Globus pallidus (tissue), 1 donor: ENCODE results near the gene NABP1.

ENCODE experiments used
- DNase-seq: peaks from one replicate; pipeline ENCODE4 v3.0.0-alpha.2; 2015; ENCODE audit warnings: low spot score

NABP1 gene

GRCh38 chr2:191649519-191649918 is 28.4 kb upstream of the NABP1 start:
- DNase-seq: no peak

DNA sequence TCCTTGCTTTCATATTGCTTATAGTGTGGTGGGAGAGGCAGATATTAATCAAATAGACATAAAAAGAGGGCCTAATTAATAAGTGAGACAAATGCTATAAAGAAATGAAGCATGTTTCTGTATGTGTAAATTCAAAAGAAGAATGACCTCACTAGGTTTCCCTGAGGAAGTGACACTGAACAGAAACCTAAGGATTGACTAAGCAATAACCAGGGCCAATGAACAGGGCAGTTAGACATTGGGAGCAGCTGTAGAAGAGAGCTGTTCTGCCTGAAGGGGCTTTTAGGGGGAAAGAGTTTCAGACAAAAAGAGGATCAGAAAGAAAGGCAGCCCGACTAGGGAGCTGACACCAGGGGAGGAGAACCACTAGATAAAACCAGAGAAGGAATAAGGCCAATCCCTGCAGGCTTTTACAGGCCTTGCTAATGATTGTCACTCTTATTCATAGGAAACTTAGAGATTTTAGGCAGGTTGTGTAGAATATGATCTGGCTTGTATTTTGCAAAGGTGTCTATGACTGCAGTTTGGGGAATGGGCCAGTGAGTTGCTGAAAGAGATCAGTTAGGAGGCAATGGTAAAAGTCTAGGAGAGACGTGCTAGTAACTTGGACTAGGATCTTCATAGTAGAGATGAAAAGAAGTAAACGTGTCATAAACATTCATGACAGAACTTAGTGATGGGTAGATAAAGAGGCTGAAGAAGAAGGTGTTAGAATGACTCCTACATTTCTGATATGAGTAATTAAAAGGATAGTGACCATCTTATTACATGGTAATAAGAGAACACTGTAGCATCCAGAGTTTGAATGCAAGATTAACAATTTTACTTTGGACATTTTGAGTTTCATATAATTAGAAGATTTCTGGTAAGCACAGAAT is 26.8 kb upstream of the NABP1 start:
- DNase-seq: no peak

GRCh38 chr2:191653667-191654391 is 24.1 kb upstream of the NABP1 start:
- no peak for DNase-seq

GRCh38 chr2:191656391-191656790 is 21.5 kb upstream of the NABP1 start:
- DNase-seq: no peak

DNA sequence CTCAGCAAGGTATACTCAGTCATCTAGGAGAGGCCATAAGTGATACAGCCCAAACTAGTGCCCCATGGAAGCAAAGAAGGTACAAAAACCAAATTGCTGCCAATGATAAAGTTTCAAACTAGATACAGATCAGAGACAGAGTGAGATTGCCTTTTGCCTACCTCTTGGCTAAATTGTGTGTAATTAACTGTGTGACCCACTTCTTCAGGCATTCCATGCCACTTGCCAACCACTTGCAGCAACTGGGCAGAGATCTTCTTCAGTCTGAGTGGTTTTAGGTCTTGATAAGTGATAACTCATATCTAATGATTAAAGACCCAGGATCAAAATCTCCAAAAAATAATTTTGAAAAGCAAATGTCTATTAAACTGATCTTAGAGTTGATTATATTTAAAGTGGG is 21.1 kb upstream of the NABP1 start:
- DNase-seq: no peak

- DNase-seq: no peak
Measured at GRCh38 chr2:191657977-191658376, 20.0 kb upstream of the NABP1 start.

DNA sequence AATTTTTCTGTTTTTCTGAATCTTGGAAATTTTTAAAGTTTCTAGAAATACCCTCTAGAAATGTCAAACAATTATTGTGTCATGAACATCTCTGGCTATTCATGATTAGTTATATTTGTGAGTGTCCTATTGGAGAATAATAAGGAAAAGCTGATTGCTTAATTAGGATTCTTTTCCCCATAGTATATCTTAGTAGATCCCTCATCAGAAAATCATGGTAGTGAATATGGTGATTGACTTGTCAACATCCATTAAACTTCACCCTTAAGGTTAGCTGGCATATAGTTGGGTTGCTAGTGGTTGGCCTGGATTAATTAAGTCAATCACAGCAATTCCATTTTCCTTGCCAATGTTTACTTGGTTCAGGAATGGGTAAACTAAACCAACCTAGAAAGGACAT is 18.7 kb upstream of the NABP1 start:
- DNase-seq: no peak

GRCh38 chr2:191660575-191660974 is 17.4 kb upstream of the NABP1 start:
- no peak for DNase-seq

DNA sequence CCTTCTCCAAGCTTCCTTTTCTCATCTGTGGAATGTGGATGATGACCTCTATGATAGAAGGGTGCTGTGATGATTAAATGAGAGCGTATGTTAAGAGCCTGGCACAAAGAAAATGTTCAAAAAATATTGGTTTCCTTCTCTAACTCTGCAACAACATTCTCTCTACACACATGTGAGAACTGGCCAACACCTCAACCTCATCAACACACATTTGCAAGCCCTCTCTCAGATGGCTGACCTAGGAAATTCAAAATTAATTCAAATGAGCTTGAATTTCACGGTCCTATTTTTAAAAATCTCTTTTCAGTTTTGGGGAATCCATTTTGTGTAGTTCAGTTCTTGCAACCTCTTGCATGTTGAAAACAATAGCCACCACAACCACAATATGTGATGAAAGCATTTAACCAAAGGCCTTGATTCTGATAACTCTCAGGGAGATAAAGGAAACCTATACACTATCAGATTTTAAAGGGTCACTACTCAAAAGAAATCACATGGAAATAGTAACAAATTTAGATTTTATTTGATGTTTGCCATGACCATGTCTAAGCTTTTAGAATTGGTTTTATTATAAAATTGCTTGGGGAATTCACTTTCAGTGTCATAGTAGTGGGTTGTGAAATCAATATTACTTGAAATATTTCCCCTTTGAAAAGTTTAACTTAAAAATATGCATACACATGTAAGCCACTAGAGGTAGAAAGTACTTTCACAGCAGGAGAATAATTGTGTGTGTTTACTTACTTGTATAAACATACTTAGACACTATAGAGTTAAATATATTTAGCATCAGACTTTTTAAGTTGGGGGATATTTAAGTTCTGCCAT is 16.6 kb upstream of the NABP1 start:
- no peak for DNase-seq

DNA sequence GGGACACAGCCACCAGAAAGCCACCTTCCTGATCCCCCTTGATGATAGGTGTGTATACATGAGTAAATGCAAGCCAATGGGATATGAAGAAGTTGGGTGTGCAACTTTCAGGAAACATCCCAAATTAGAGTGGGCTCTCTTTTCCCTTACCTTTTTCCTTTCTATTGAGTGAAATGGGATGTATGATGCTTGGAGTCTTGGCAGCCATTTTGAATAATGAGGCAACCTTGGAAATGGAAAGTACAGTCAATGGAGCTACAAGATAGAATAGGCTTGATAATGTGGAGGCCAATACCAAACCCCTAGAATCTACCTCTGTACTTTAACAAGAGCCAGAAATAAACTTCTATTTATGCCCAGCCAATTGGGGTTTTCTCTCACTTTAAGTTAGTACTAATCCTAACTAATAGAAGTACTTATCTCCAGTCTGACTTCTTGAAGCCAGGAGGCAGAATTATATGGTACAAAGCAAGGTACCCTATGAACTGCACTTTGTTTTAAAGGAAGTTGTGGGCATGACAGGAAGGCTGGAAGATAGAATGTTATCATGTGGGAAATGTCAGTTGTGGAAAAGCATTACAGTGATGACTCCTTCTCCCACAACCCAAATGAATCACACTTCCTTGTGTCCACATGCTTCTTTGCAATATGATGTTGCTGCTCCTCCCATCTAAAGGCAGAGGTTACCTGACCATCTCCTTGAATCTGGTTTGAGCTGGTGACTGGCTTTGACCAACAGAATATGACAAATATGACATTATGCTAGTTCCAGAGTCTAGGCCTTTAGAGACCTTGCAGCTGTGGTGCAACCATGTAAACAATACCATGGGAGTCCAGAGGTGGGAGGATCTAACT is 12.9 kb upstream of the NABP1 start:
- DNase-seq: no peak

DNA sequence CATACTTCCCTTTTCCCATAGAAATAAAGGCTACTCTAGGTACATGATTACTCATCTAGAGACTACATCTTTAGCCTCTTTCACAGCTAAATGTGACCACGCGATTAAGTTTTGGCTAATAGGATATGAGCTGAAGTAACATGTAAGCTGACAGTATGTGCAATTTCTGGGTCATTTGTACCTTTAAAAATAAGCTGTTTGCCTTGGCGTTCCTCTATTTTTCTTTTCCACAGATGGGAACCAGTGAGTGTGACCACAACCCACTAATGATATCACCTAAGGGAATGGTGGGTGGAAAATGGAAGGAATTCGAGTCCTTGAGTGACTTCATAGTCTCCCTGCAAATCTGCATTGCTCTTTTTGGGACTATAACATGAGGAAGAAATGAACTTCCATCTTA is 11.7 kb upstream of the NABP1 start:
- no peak for DNase-seq

- no peak for DNase-seq
Measured at GRCh38 chr2:191666732-191667131, 11.2 kb upstream of the NABP1 start.

GRCh38 chr2:191670076-191670475 is 7.9 kb upstream of the NABP1 start:
- no peak for DNase-seq

DNA sequence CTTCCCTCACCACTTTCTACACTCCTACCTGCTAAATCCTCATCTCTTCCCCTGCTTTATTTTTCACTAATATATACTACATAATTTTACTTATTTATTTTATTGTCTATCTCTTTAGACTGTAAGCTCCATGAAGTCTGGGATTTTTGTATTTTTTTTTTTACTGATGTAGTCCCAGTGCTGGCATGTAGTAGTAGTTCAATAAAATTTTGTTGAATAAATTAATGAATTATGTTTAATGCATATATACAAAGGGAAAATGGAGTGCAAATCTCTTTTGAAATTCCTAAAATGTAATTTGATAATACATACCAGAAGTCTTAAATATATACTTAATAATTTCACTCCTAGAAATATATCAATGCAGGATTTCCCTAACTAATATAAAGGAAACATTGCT is 7.1 kb upstream of the NABP1 start:
- DNase-seq: no peak

DNA sequence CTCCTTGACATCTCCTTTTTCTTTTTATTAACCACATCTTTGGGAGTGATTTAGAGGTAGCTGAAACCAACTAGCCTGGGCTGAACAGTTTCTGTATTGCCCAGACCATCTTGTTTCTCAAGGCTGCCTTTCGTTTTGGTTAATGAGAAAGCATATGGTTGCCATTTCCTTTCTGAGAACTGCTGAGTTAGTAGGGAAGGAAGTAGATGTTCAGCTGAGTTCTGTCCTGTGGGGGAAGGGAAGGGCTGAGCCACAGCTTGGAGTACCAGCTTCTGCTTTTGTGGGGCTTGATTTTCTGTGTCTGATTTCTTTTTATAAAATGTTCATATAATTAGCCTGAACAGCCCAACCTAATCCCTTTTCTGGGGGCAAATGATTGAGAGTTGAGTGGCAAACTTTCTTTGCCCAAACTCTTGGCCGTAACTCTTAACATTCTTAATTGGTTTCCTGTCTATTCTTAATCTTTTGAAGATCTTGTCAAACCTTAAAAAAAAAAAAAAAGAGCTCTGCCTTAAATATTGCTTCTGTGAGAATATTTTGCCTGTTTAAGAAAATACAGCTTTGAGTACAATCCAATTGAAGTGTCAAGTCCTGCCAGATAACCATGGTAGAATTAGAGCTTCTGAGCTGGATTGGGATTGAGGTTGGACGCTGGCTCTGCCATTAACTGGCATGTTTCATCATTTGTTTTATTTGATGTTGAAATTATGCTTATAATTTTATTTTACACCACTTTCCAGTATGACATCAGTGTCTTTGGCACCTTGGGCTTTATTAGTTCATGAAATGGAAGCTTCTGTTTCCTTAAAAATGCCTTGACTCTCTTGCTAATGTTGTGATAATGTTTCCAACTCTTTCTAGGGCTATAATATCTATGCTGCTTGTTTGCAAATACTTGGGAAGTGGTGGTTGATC is 1.9 kb upstream of the NABP1 start:
- peak; percentile 50 for DNase-seq

DNA sequence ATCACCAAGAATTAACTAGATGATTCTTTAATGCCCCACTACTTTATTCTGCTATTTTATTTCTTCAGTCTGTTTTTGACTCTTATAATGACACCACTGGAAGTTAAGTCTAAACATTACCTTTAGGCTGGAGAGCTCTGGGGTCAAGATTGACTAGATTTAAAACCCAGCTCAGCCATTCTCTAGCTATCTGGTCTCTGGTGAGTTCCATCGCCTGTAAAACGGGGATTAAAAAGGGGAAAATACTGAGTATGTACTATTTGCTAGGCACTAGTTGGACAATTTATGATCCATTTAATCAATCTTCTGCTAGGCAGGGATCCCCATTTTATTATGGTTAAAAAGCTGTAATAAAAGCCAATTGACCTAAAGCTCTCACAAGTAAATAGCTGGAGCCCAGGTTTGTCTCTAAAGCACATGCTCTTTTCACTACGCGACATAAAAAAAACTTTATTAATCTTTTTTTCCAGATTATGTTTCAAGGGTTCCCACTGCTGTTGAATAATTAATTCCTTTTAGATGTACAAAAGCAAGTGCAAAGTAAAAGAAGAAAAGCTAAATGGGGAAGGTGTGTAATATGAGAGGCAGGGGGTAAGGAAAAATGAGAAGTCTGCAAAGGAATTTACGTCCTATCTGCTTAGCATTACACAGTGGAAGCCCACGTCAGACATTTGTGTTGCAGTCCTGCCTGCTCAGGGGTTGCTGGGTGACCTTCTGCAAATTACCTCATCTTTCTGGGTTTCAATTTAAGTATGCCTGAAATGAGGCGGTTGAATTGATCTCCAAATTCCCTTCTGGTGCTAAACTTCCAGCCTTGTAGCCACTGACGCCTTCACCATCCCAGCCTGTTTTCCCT is 918 bp upstream of the NABP1 start:
- DNase-seq: no peak

DNA sequence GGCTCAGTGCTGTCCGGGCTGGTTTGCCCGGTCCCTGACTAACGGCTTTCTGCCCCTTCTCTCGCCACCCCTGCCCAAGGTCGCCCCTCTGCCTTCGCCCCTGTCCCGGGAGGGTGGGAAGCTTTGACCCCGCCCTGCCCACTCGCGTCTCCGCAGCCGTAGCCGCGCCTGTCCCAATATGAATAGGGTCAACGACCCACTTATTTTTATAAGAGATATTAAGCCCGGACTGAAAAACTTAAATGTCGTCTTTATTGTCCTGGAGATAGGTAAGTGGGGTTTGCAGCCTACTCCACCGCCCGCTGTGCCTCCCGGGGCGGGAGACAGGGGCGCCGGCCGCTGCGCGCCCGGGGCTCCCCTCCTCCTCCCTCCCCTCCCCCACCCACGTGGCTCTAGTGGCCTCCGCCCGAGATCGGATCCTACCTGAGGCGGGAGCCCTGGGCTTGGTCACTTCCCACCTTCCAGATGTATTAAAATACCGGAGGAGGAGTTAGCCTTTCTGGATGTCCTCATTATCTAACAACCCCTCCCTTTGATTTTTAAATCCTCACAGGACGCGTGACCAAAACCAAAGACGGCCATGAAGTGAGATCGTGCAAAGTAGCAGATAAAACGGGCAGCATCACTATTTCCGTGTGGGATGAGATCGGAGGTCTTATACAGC is 633 bp downstream of the NABP1 start:
- no peak for DNase-seq

- no peak for DNase-seq
Measured at GRCh38 chr2:191679818-191680600, 2.1 kb downstream of the NABP1 start.
